OCI-LY3 (cell line): ENCODE data around the gene NSMCE4A.

ENCODE experiments used
- H2AFZ ChIP-seq: fragments of 200-600, 300-600 bp; shearing (Covaris generic); 2 replicates; pipeline ENCODE4 v1.6.0; 2014; ENCODE audit warnings: antibody characterized with exemption, low read depth, low read length
- H3K27ac ChIP-seq: fragments of 200-600, 300-600 bp; sonication (generic); 2 replicates; pipeline ENCODE4 v1.5.1; 2014; ENCODE audit warnings: mild to moderate bottlenecking, low read length, moderate library complexity, mixed read lengths
- H3K27me3 ChIP-seq: fragments of 200-600, 300-600 bp; sonication (generic); 2 replicates; pipeline ENCODE4 v1.6.1; 2014; ENCODE audit warnings: low read depth, low read length, mixed read lengths
- H3K36me3 ChIP-seq: fragments of 200-600, 300-600 bp; sonication (generic); replicated peaks from 2 replicates; pipeline ENCODE3; 2014; ENCODE audit warnings: low read depth, low read length, mixed read lengths
- H3K4me1 ChIP-seq: fragments of 300-600, 200-600 bp; sonication (generic); 2 replicates; pipeline ENCODE4 v1.6.1; 2014; ENCODE audit warnings: low read length, mixed read lengths
- H3K4me2 ChIP-seq: fragments of 200-600, 300-600 bp; sonication (generic); 2 replicates; pipeline ENCODE4 v1.6.1; 2014; ENCODE audit warnings: low read length, mixed read lengths
- H3K4me3 ChIP-seq: fragments of 300-600, 200-600 bp; sonication (generic); 2 replicates; pipeline ENCODE4 v1.5.1; 2014; ENCODE audit warnings: antibody characterized with exemption, mild to moderate bottlenecking, low read length, moderate library complexity
- H3K79me2 ChIP-seq: fragments of 300-600, 200-600 bp; shearing (Covaris generic); 2 replicates; pipeline ENCODE4 v1.6.1; 2014; ENCODE audit warnings: mild to moderate bottlenecking, low read length, mixed read lengths
- H3K9ac ChIP-seq: fragments of 300-600, 200-600 bp; shearing (Covaris generic); 2 replicates; pipeline ENCODE4 v1.6.0; 2014; ENCODE audit warnings: mild to moderate bottlenecking, low read length, moderate library complexity
- H3K9me3 ChIP-seq: fragments of 200-600, 300-600 bp; shearing (Covaris generic); 2 replicates; pipeline ENCODE4 v1.6.1; 2014; ENCODE audit warnings: low read length, mixed read lengths; ENCODE audit not compliant: insufficient read depth
- H4K20me1 ChIP-seq: fragments of 200-600, 300-600 bp; sonication (generic); 2 replicates; pipeline ENCODE4 v1.6.1; 2016; ENCODE audit warnings: low read length, mixed read lengths; ENCODE audit not compliant: insufficient read depth
- CTCF ChIP-seq: fragments of 200-600, 300-600 bp; sonication (generic); IDR thresholded peaks from 2 replicates; pipeline ENCODE4 v1.5.1; 2014; ENCODE audit warnings: antibody characterized with exemption, low read length, low read depth
- EZH2phosphoT487 ChIP-seq: fragments of 200-600 bp; shearing (Covaris generic); IDR thresholded peaks from 2 replicates; pipeline ENCODE4 v1.6.1; 2018; ENCODE audit warnings: antibody characterized with exemption, mixed run types, low read depth

NSMCE4A gene

DNA sequence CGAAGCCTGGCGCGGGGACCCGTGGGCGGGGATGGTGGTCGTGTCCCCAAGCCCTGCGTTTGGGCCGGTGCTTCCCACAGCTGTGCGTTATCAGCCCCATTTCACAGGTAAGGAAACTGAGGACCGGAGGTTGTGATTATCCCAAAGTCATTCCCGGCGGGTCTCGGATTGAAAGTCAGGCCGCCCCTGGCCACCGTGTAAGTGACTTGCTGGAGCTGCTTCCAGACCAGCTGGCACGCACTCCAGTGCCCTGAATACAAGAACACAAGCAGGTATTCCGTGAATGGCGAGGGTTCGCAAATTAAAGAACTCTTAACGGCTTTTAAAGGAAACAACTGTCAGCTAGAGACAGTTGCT is 46.5 kb downstream of the NSMCE4A start:
- peak overlapping the region; percentile 48 for H3K27ac ChIP-seq
- no peaks in the 10 kb centered on the region for H3K9me3 ChIP-seq
- H3K4me2 ChIP-seq, result peak overlapping the region; percentile 77
- no peak for TF ChIP-seq CTCF
- TF ChIP-seq EZH2phosphoT487, result no peak
- no peaks in the 10 kb centered on the region for H3K36me3 ChIP-seq
- H3K4me3 ChIP-seq, result peak overlapping the region; percentile 91
- H2AFZ ChIP-seq, result peak overlapping the region; percentile 89
- H3K27me3 ChIP-seq, result no peaks in the 10 kb centered on the region
- H3K4me1 ChIP-seq, result peaks cover 9% of the 10 kb centered on the region; the same call in 1 of the 2 replicates
- H3K9ac ChIP-seq, result peak overlapping the region; percentile 83
- peaks cover 28% of the 10 kb centered on the region for H3K79me2 ChIP-seq
- H4K20me1 ChIP-seq, result no peaks in the 10 kb centered on the region

DNA sequence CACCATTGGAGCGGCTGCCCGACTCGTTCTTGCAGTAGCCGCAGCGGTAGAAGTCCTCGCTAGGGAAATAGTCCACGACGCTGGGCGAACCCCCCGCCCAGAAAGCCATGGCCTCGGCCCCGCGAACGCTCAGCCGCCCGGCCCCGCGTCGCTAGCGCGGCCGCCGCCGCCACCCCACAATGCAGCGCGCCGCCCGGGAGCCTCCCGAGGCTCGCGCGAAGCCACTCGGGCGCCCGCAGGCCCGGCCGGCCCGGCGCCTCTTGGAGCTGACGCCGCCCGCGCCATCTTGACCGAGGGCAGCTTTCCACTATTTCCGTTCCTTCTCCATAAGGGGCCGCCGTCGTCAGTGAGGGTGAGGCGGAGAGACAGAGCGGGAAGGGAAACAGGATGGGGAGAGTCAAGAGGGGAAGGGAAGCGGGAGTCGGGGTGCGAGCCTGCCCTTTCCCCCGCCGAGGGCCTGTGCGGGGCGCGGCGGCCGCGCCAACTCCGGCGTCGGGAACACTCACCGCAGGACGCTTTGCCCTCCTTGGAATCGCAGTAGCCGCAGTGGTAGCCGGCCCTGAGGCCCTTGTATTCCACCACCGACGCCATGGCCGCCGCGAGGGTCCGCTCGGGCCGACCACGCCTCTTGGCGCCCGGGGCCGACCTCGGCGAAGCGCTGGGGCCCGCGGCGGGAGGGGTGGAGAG is 47.0 kb downstream of the NSMCE4A start, which contains the start of gene ATE1:
Gene ATE1 (minus strand): TSS at position 191 of the 687 bp plus-strand sequence. CDS start 82 bp downstream, at position 109.
- H3K36me3 ChIP-seq, result no peaks in the 10 kb centered on the region
- peak within 1 kb of the TSS; percentile 53 for H3K27ac ChIP-seq
- peak within 1 kb of the TSS; percentile 83 for H3K9ac ChIP-seq
- peak within 1 kb of the TSS; percentile 89 for H2AFZ ChIP-seq
- no peaks in the 10 kb centered on the region for H3K27me3 ChIP-seq
- no peaks in the 10 kb centered on the region for H3K9me3 ChIP-seq
- peaks cover 9% of the 10 kb centered on the region; the same call in 1 of the 2 replicates for H3K4me1 ChIP-seq
- peak within 1 kb of the TSS; percentile 91 for H3K4me3 ChIP-seq
- H3K79me2 ChIP-seq, result peaks cover 32% of the 10 kb centered on the region
- no peaks in the 10 kb centered on the region for H4K20me1 ChIP-seq
- H3K4me2 ChIP-seq, result peak within 1 kb of the TSS; percentile 97
- TF ChIP-seq CTCF (no peak), EZH2phosphoT487 (no peak)

DNA sequence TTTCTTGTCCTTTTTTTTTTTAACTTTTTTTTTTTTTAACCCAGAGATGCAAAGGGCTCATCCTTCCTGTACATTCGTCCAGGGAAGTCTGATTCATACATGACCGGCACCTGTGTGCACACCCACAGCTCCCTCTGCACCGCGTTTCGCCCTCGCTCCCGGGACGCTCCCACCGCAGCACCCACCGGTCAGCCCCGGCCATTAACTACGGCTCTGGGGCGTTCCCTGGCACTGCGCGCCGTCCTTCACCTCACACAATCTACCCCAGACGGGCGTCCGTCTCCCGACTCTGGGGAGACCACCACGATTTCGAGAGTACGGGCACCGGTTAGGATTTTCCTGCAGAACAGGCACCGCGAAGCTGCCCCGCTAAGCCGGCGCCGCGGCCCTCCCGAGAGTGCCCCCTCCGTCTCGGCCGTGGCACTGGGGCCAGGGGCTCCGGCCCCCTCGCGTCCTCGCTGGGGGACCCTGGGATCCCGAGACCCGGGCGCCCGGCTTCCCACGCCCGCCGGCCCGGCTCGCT is 47.6 kb downstream of the NSMCE4A start:
- H3K9me3 ChIP-seq, result no peaks in the 10 kb centered on the region
- no peaks in the 10 kb centered on the region for H3K36me3 ChIP-seq
- H3K4me2 ChIP-seq, result peak overlapping the region; percentile 97
- H3K79me2 ChIP-seq, result peaks cover 32% of the 10 kb centered on the region
- TF ChIP-seq CTCF (no peak), EZH2phosphoT487 (no peak)
- no peaks in the 10 kb centered on the region for H4K20me1 ChIP-seq
- H3K4me1 ChIP-seq, result peaks cover 12% of the 10 kb centered on the region
- peak overlapping the region; percentile 91 for H3K4me3 ChIP-seq
- peak overlapping the region; percentile 53 for H3K27ac ChIP-seq
- H3K9ac ChIP-seq, result peak overlapping the region; percentile 83
- peak overlapping the region; percentile 65 for H2AFZ ChIP-seq
- H3K27me3 ChIP-seq, result no peaks in the 10 kb centered on the region

GRCh38 chr10:121926671-121927317 is 48.2 kb downstream of the NSMCE4A start:
- Histone ChIP-seq H3K79me2 (peaks cover 32% of the 10 kb centered on the region), H3K27ac (no peak overlapping the region), H3K36me3 (no peaks in the 10 kb centered on the region), H3K4me3 (peak overlapping the region; percentile 91), H3K4me2 (peak overlapping the region; percentile 97), H3K9ac (peak overlapping the region; percentile 83), H3K4me1 (peaks cover 12% of the 10 kb centered on the region), H4K20me1 (no peaks in the 10 kb centered on the region), H2AFZ (peak overlapping the region; percentile 65; the same call in 1 of the 2 replicates), H3K9me3 (no peaks in the 10 kb centered on the region), H3K27me3 (no peaks in the 10 kb centered on the region)
- no peak for TF ChIP-seq CTCF
- TF ChIP-seq EZH2phosphoT487, result no peak
